GM10266 (cell line): ENCODE results near the gene SPSB2.
"Not testable (repeated sequence)": the region's sequence is repeated elsewhere in the genome, so short reads cannot be mapped to it uniquely, and the experiment has no call there.

Experiments used
- DNase-seq: peaks from one replicate; pipeline ENCODE4 v3.0.0; 2012; ENCODE audit errors: extremely low spot score
- CTCF ChIP-seq: IDR thresholded peaks from 2 replicates; pipeline ENCODE4 v1.5.1; 2012; ENCODE audit warnings: mild to moderate bottlenecking, low read depth; ENCODE audit not compliant: control insufficient read depth, insufficient read depth; ENCODE audit errors: missing control alignments

The SPSB2 gene

DNA sequence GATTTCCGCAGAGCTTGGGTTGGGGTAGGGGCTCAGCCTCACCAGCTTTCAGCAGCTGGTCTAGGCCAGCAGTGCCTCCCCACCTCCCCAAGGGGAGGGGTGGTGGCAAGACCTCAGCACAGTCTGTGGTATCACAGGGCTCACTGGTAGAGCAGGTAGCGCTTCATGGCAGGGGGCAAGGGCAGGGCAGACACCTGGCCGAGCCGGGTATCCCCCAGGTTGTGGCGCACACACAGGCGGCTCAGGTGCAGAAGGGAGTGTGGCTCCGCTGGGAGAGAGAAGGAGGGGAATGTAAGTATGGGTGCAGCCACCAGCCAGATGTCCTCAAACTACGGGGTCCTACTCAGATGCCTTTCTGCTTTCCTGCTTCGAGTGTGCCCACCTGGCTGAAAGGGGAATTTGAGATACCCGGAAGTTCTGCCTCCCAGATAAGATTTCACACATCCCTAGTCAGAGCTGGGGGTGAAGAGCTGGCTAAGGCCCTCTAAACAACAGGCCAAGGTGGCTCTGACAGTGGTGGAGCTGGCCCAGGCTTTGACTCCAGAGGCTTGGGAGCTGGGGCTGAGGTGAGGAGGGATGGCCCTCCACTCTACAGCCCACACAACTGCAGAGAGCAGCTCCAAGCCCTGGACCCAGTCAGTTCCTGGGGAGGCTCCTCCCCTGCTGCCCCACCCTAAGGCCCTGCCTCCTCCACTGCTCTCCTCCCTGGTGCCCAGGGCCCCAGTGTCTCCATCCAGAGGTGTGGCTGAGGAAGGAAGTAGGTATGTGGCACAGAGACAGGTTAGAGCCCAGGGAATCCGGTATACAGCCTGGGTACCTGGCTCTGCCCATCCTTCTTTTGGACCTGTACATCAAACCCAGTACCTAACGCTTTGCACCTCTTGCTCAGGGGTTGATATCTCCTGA, 1.8 kb downstream of the SPSB2 start:
- DNase-seq, result peak; percentile 57
- no peak for TF ChIP-seq CTCF

GRCh38 chr12:6870304-6870703, 2.8 kb downstream of the SPSB2 start:
- DNase-seq, result not testable (repeated sequence)

DNA sequence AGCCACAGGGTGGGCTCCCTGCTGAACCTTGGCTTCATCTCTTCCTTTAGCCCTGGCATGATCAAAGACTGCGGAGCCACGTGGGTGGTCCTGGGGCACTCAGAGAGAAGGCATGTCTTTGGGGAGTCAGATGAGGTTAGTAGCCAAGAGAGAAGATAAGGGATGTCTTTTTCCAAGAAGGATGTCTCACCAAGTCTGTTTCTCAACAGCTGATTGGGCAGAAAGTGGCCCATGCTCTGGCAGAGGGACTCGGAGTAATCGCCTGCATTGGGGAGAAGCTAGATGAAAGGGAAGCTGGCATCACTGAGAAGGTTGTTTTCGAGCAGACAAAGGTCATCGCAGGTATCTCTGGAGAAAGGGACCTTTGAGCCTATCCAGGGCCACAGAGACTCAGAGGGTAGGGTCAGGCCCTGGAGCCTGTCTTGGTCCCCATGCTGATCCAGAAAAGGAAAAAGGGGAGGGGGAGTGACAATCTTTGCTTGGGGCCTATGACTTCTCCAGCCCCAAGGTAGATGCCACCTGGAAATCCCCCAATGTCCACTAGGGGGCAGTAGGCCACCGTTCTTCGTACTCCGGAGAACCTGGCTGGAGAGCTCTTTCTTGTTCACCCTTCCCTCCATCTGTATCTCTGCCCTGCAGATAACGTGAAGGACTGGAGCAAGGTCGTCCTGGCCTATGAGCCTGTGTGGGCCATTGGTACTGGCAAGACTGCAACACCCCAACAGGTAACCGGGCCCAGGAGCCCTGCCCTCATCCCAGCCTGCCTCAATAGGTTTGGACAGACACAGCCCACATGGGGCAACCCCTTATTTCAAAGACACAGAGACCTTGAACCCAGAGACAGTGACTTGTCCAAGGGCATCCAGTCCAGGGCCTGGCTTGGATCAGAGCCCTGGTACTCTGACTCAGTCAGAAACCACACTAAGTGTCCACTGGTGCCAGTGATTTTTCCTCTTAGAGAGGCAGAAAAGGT, 3.8 kb downstream of the SPSB2 start:
- DNase-seq, result peak; percentile 85
- TF ChIP-seq CTCF, result peak; percentile 84

- peak; percentile 27 for TF ChIP-seq CTCF
- no peak for DNase-seq
Measured at GRCh38 chr12:6868211-6869048, 4.7 kb downstream of the SPSB2 start.

DNA sequence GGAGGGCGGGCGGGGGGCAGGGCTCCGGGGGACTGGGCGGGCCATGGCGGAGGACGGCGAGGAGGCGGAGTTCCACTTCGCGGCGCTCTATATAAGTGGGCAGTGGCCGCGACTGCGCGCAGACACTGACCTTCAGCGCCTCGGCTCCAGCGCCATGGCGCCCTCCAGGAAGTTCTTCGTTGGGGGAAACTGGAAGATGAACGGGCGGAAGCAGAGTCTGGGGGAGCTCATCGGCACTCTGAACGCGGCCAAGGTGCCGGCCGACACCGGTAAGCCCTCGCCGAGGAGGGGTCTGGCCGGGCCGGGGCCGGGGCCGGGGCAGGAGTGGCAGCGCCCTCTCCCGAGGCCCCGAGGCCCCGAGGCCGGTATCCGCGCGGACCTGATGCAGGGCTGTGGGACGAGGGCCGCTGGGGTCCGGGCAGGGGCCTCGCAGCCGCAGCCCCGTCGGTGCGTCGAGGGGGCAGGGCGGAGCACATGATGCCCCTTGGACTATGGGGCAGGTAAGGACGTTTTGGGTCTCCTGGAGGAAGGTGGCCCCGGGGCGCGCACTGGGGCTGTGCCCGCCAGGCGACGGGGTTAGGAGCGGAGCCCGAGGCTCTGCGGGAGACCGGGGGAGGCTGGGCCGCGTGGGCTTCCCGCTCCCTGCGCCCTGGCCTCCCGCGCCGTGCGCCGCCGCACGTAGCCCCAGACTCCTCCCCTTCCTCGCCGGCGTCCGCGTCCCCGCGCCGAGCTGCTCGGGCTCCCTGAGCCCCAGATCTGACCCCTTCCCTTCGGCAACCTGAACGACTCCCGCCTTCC, 5.5 kb downstream of the SPSB2 start, which contains the start of gene TPI1:
TSS of gene TPI1 (plus strand) at position 119 of the 798 bp plus-strand sequence. CDS start at position 155, 36 bp downstream.
- DNase-seq, result peak; percentile 96
- no peak for TF ChIP-seq CTCF

- no peak for DNase-seq
- TF ChIP-seq CTCF, result no peak
Measured at GRCh38 chr12:6866920-6867412, 6.1 kb downstream of the SPSB2 start.
